Measurements from ENCODE around the gene SFI1. TPM values are rescaled to one million over a fixed set of nuclear protein-coding genes. Genes with fewer than 3 reads are reported as not detected.

Gene SFI1, protein sequence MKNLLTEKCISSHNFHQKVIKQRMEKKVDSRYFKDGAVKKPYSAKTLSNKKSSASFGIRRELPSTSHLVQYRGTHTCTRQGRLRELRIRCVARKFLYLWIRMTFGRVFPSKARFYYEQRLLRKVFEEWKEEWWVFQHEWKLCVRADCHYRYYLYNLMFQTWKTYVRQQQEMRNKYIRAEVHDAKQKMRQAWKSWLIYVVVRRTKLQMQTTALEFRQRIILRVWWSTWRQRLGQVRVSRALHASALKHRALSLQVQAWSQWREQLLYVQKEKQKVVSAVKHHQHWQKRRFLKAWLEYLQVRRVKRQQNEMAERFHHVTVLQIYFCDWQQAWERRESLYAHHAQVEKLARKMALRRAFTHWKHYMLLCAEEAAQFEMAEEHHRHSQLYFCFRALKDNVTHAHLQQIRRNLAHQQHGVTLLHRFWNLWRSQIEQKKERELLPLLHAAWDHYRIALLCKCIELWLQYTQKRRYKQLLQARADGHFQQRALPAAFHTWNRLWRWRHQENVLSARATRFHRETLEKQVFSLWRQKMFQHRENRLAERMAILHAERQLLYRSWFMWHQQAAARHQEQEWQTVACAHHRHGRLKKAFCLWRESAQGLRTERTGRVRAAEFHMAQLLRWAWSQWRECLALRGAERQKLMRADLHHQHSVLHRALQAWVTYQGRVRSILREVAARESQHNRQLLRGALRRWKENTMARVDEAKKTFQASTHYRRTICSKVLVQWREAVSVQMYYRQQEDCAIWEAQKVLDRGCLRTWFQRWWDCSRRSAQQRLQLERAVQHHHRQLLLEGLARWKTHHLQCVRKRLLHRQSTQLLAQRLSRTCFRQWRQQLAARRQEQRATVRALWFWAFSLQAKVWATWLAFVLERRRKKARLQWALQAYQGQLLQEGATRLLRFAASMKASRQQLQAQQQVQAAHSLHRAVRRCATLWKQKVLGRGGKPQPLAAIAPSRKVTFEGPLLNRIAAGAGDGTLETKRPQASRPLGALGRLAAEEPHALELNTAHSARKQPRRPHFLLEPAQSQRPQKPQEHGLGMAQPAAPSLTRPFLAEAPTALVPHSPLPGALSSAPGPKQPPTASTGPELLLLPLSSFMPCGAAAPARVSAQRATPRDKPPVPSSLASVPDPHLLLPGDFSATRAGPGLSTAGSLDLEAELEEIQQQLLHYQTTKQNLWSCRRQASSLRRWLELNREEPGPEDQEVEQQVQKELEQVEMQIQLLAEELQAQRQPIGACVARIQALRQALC
- 8.1 and 17.0 TPM in 2 replicates for total RNA-seq

DNA sequence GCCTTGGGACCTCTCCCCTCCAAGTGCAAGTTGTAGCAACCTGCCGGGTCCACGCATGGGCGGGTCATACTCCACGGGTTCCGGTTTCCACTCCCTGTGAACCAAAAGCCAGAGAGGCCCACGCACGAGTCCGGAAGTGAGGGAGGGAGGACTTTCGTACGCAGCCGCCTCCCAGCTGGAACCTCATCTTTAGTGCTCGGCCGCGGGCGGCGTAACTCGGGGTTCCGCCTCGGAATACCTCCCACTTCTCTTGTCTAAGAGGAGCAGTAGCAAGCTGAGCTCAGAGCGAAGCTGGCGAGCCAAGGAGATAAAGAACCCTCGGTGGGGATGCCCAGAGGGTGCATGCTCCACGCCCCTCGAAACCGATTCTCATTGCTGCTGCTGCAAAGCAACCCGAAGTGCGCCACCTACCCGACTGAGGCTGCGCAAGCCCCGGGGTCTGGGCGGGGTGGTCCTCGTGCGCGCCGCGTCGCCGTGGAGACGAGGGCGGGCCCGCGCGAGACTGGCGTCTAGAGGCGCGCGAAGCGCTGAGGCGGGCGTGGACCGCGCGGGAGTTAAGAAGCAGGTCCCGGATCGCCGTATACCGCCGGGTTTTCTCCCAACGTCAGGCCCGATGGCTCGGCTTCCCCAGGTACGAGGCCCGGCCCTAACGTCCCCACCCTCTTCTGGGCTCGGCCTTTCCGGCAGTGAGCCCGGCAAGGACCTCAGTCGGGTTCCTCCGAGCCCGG is at the start of gene SFI1:
Gene SFI1, plus strand, starts transcription at position 530 of the 728 bp plus-strand sequence. CDS start 11,749 bp downstream, outside the sequence.

DNA sequence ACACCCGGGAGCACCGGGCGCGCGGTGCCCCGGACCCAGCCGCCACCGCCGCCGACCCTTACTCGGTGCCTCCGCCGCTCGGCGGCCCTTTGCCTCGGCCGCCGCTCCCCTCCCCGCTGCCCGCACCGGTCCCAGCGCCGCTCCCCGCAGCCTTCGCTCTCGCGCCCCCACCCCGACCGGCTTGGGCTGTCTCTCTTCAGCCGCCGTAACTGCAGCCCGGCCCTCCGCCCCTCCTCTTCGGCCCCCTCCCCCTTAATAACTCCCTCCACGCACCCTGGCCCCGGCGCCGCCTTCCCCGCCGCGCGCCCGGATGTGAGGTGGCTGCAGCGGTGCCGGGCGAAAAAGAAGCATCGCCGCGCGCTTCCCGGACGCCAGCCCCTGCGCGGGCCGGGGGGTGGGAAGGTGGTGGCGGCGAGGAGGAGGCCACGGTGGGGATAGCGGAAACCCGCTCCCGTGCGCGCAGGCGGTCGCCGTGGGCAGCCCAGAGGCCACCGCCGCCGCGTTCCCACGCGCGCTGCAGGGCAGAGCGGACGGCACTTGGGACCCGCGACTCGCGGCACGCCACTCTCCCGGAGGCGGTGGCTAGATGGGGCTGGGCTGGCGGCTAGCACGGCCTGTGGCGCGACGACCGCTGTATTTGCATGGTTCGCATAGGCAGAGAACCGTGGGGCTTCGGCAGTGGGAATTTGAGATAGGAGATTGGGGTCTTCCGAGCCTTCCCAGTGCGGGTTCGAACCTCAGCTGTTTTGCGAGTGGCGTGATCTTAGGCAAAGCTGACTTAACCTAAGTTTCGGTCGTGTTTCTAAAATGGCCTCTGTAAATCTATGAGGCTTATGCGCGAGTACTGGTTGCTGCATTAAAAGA is 6.5 kb upstream of the SFI1 start, which contains the start of gene EIF4ENIF1:
Gene EIF4ENIF1, minus strand, starts transcription at position 211 of the 864 bp plus-strand sequence. CDS start 1,124 bp downstream, outside the sequence.

DNA sequence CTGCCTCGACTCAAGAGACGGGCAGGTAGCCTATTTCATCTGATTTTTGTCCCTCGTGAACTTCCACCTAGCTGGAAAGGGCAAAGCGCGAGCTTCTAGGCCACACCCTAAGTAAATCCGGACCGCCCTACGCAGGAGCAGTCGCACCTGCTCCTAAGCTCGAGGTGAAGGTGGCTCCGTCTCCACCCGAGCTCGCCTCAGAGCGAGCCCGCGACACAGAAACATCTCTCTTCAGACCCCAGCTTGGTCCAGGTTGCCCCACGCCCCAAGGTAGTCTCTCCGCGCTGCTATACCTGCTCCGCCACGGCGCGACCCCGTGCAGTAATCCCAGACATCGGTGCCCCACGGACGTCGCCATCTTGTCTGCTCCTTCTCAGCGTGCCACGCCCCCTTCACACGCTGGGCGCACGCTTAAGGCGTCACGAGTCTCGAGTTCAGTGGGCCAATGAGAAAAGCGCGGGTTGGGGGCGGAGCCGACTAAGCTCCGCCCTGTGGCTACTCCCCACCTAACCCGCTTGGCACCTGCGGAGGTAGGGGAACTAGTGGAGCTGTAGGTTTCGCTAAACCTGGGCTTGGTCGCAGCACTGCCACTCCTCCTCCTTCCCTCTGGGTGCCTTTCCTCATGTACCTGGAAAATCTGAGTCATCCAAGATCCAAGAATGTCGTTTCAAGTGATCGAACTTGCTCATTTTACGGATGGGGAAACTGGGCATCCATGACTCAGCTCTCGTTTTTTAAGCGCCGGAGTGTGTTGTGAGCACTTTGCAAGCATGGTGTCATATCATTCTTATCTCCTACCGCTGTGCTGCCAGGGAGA is 165.7 kb downstream of the SFI1 start, which contains the start of gene PISD:
Gene PISD, minus strand, starts transcription at position 365 of the 817 bp plus-strand sequence. Its CDS starts 7 bp downstream, at position 358.

Other genes with a start within 250 kb of the SFI1 start
- 12.1 and 14.7 TPM in 2 replicates for gene PIK3IP1, start 204.0 kb upstream of the SFI1 start, total RNA-seq
- gene PATZ1, start 150.2 kb upstream of the SFI1 start, total RNA-seq: 11.9 and 13.1 TPM in 2 replicates
- 64.3 and 71.8 TPM in 2 replicates for gene DRG1, start 96.9 kb upstream of the SFI1 start, total RNA-seq
- 4.9 and 8.7 TPM in 2 replicates for gene EIF4ENIF1, start 6.7 kb upstream of the SFI1 start, total RNA-seq
- 50.7 and 67.6 TPM in 2 replicates for gene PISD, start 165.7 kb downstream of the SFI1 start, total RNA-seq

Data from cardiac atrium fibroblast (primary cell).